BJ (cell line): Measurements from ENCODE around the gene KIRREL2. TPM values are rescaled to one million over a fixed set of nuclear protein-coding genes. Genes with fewer than 3 reads are reported as not detected.
"Not testable (repeated sequence)": the region's sequence is repeated elsewhere in the genome, so short reads cannot be mapped to it uniquely, and the experiment has no call there.

Experiments
- CTCF ChIA-PET: fragments of 350-600 bp; formaldehyde crosslinking; extraction: SDS; loops from one replicate; lab custom pipeline; 2021; ENCODE audit warnings: antibody characterized with exemption, inconsistent platforms; lab: Yijun Ruan, JAX
- POLR2A ChIA-PET: fragments of 300-600 bp; sonication (Branson Sonifier 250); formaldehyde crosslinking; extraction: SDS; loops from one replicate; lab custom pipeline; 2021; ENCODE audit warnings: antibody characterized with exemption; lab: Charles Lee
- DNase-seq: peaks from one replicate; pipeline ENCODE4 v3.0.0-alpha.2; 2011; ENCODE audit warnings: low read depth
- H3K27me3 ChIP-seq: 2 replicates; pipeline ENCODE4 v1.6.0; 2011; ENCODE audit warnings: low read length; ENCODE audit not compliant: control insufficient read depth, insufficient read depth
- H3K36me3 ChIP-seq: 2 replicates; pipeline ENCODE4 v1.5.1; 2011; ENCODE audit warnings: low read length; ENCODE audit not compliant: control insufficient read depth, insufficient read depth
- H3K4me3 ChIP-seq: 2 replicates; pipeline ENCODE4 v1.5.1; 2011; ENCODE audit warnings: low read depth, mild to moderate bottlenecking, control low read depth, low read length
- polyA plus RNA-seq: library from polyadenylated mRNA; depleted of rRNA; stranded (reverse); fragments of >200 nt; gene quantifications from 2 replicates; pipeline ENCODE4 v1.2.3, GENCODE V29; 2011
- TF ChIP-seq, protein P1 (sequence below): IDR thresholded peaks from 2 replicates; pipeline ENCODE4 v1.5.1; 2011; ENCODE audit warnings: low read depth, mild to moderate bottlenecking, control low read depth, inconsistent platforms, low read length, moderate library complexity; ENCODE audit not compliant: insufficient read depth

KIRREL2 gene
- polyA plus RNA-seq, 1 experiment, result not detected

DNA sequence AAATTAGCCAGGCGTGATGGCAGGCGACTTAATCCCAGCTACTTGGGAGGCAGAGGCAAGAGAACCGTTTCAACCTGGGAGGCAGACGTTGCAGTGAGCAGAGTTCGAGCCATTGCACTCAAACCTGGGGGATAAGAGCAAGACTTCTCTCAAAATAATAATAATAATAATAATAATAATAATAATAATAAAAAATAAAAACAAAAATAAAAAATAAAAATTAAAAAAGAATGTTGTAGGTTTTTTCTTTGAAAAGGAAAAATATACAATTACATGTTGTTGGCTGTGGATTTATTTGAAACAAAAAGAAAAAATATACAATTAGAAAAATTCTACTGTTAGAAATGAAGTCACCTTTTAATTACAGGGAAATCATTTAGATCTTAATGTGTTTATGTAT lies 32.6 kb upstream of the KIRREL2 start:
- Histone ChIP-seq H3K36me3 (no peaks in the 10 kb centered on the region), H3K4me3 (no peak overlapping the region), H3K27me3 (no peaks in the 10 kb centered on the region; the same call in 1 of the 2 replicates)
- ChIA-PET POLR2A (no interaction called here), CTCF (no interaction called here)
- no peak for DNase-seq
- TF ChIP-seq, protein P1, sequence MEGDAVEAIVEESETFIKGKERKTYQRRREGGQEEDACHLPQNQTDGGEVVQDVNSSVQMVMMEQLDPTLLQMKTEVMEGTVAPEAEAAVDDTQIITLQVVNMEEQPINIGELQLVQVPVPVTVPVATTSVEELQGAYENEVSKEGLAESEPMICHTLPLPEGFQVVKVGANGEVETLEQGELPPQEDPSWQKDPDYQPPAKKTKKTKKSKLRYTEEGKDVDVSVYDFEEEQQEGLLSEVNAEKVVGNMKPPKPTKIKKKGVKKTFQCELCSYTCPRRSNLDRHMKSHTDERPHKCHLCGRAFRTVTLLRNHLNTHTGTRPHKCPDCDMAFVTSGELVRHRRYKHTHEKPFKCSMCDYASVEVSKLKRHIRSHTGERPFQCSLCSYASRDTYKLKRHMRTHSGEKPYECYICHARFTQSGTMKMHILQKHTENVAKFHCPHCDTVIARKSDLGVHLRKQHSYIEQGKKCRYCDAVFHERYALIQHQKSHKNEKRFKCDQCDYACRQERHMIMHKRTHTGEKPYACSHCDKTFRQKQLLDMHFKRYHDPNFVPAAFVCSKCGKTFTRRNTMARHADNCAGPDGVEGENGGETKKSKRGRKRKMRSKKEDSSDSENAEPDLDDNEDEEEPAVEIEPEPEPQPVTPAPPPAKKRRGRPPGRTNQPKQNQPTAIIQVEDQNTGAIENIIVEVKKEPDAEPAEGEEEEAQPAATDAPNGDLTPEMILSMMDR, result no peak

DNA sequence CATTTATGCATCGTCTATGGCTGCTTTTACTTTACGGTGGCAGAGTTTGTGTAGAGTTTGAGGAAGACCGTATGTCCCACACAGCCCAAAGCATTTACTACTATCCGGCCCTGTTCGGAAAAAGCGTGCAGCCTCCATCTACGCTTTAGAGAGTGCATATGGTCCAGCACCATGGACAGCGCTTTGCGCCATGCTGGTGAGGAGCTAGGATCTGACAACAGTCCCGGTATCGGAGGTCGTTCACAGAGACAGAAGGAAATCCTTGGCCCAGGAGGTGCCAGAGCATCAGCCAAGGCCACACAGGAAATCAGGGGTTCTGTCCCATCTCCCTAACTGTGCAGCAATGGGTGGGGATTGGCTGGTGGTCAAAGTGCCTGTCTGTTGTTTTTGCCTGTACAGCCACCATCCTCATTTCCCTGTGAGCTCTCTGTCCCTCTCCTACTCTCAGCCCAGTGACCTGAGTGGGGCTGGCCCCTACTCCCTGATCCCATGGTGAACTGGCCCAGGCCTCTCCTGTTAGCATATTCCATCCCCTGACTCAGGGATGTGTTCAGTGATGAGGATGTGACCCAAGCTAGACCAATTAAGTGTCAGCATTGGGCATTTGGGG lies 27.9 kb upstream of the KIRREL2 start:
- DNase-seq, result no peak
- H3K4me3 ChIP-seq, result no peak overlapping the region
- H3K36me3 ChIP-seq, result no peaks in the 10 kb centered on the region
- H3K27me3 ChIP-seq, result no peaks in the 10 kb centered on the region
- ChIA-PET POLR2A (no interaction called here), CTCF (no interaction called here)
- TF ChIP-seq, protein P1, result no peak

DNA sequence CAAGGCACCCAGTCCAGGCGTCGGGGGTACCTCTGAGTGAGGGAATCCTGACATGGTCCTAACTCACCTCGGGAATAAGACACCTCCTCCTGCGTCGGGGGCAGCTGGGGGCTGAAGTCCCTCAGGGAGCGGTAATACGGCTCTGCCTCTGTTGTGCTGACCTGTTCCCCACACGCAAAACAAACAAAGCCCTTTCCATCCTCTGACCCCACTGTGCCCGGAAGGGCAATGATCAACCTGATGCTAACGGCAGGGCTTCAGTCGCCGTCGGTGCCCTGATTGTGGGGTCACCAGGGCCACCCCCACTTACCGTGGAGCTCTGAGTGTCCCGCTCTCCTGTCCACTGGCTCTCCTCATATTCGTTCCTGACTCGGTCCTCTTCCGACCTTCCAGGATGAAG lies 25.7 kb upstream of the KIRREL2 start:
- POLR2A ChIA-PET, result no interaction called here
- DNase-seq, result no peak
- CTCF ChIA-PET, result interaction anchor here (2.9 kb wide), 1 partner anchor 11 kb away, joined by 10 read pairs; no protein-coding TSS in a partner anchor
- Histone ChIP-seq H3K4me3 (no peak overlapping the region), H3K27me3 (peaks cover 2% of the 10 kb centered on the region; the same call in 1 of the 2 replicates), H3K36me3 (no peaks in the 10 kb centered on the region)
- TF ChIP-seq, protein P1, result no peak

DNA sequence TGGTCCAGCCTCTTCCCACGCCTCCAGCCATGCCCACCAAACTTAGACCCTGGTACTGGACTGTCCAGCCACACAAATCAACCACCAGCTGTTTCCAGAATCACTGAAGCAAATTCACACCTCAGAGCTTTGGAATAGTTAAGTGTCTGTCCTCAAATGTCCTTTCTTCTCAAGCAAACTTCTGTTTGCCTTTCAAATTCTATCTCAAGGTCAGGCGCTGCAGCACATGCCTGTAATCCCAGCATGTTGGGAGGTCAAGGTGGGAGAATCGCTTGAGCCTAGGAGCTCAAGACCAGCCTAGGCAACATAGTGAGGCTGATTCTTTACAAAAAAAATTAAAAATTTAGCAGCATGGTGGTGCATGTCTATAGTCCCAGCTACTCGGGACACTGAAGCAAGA lies 24.7 kb upstream of the KIRREL2 start:
- CTCF ChIA-PET, result interaction anchor here (2.9 kb wide), 1 partner anchor 12 kb away, joined by 10 read pairs; no protein-coding TSS in a partner anchor
- TF ChIP-seq, protein P1, result no peak
- no peaks in the 10 kb centered on the region for H3K36me3 ChIP-seq
- POLR2A ChIA-PET, result no interaction called here
- H3K4me3 ChIP-seq, result no peak overlapping the region
- H3K27me3 ChIP-seq, result peaks cover 2% of the 10 kb centered on the region; the same call in 1 of the 2 replicates
- no peak for DNase-seq

DNA sequence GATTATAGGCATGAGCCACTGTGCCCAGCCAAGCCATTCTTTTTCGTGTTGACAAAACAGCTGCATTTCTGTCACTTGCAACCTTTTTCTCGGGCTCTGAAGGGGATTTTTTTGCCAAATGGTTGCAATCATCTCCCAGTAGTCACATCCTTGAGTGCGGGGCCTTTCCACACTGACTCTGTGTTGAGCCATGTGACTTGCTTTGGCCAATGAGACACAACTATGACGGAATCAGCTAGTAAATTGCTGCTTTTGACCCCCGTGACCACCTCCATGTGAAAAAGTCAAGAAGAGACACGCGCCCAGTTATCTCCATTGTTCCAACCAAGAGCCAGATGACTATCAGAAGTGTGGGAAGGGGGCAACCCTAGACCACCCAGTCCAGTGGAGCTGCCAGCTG lies 22.7 kb upstream of the KIRREL2 start:
- TF ChIP-seq, protein P1, result no peak
- Histone ChIP-seq H3K4me3 (no peak overlapping the region), H3K36me3 (no peaks in the 10 kb centered on the region), H3K27me3 (peaks cover 2% of the 10 kb centered on the region; the same call in 1 of the 2 replicates)
- POLR2A ChIA-PET, result no interaction called here
- no peak for DNase-seq
- CTCF ChIA-PET, result interaction anchor here (0.9 kb wide), 1 partner anchor 28 kb away, joined by 3 read pairs; no protein-coding TSS in a partner anchor

DNA sequence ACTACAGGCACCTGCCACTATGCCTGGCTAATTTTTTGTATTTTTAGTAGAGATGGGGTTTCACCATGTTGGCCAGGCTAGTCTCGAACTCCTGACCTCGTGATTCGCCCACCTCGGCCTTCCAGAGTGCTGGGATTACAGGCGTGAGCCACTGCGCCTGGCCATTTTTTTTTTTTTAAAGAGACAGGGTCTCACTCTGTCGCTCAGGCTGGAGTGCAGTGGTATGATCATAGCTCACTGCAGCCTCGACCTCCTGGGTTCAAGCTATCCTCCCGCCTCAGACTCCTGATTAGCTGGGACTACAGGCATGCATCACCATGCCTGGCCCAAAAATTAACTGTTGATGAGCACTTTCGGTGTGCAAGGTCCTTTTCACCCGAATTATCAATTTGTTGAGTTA lies 20.6 kb upstream of the KIRREL2 start:
- CTCF ChIA-PET, result interaction anchor here (0.9 kb wide), 2 partner anchors 16 to 17 kb away, joined by 3 to 5 read pairs; no protein-coding TSS in a partner anchor
- POLR2A ChIA-PET, DNase-seq, H3K4me3 ChIP-seq, H3K27me3 ChIP-seq, H3K36me3 ChIP-seq: not testable (repeated sequence)
